ENCODE measurements around the gene DNAJC5. TPM values are rescaled to one million over a fixed set of nuclear protein-coding genes. Genes with fewer than 3 reads are reported as not detected.
"Not testable (repeated sequence)": the region's sequence is repeated elsewhere in the genome, so short reads cannot be mapped to it uniquely, and the experiment has no call there.

The DNAJC5 gene
- total RNA-seq, 4 donors from 2014 or later, result 29.9 to 56.3 (median 45.4) TPM

GRCh38 chr20:63908008-63908682, 13.2 kb downstream of the DNAJC5 start:
- ATAC-seq (ENCODE audit: low FRiP score) (no peak), DNase-seq (ENCODE audit: low spot score) (no peak)
- no peak for TF ChIP-seq CTCF (IDR thresholded peaks at IDR 0.05)

GRCh38 chr20:63911176-63911575, 16.2 kb downstream of the DNAJC5 start:
- no peak for DNase-seq (ENCODE audit: low spot score)

GRCh38 chr20:63913768-63914167, 18.8 kb downstream of the DNAJC5 start:
- no peak for DNase-seq (ENCODE audit: low spot score)
- no peak for TF ChIP-seq CTCF (IDR thresholded peaks at IDR 0.05)
- no peak for ATAC-seq (ENCODE audit: low FRiP score)

More at GRCh38 chr20:63911176-63911575, 16.2 kb downstream of the DNAJC5 start:
- no peak for TF ChIP-seq CTCF (IDR thresholded peaks at IDR 0.05)
- ATAC-seq (ENCODE audit: low FRiP score), result no peak

GRCh38 chr20:63915471-63915870, 20.5 kb downstream of the DNAJC5 start:
- ATAC-seq (ENCODE audit: low FRiP score) (no peak), DNase-seq (ENCODE audit: low spot score) (no peak)
- TF ChIP-seq CTCF (IDR thresholded peaks at IDR 0.05), result no peak

- DNase-seq (ENCODE audit: low spot score); ATAC-seq (ENCODE audit: low FRiP score): not testable (repeated sequence)
These were observed 21.5 kb downstream of the DNAJC5 start for GRCh38 chr20:63916371-63916939.

- no peak for TF ChIP-seq CTCF (IDR thresholded peaks at IDR 0.05)
- ATAC-seq (ENCODE audit: low FRiP score) (no peak), DNase-seq (ENCODE audit: low spot score) (no peak)
These were observed 22.9 kb downstream of the DNAJC5 start for GRCh38 chr20:63917811-63918210.

- no peak for ATAC-seq (ENCODE audit: low FRiP score)
- DNase-seq (ENCODE audit: low spot score), result no peak
- TF ChIP-seq CTCF (IDR thresholded peaks at IDR 0.05), result no peak
These were observed 24.2 kb downstream of the DNAJC5 start for GRCh38 chr20:63919130-63919529.
